H1 (cell line): ENCODE data around the gene CDC14B. TPM values are rescaled to one million over a fixed set of nuclear protein-coding genes. Genes with fewer than 3 reads are reported as not detected.

Experiments used
- BCL11A ChIP-seq, 2 experiments: IDR thresholded peaks; one replicate each; pipeline ENCODE4 v1.6.1; 2011; ENCODE audit warnings: low read depth in 2 of 2, low read length in 2 of 2, mild to moderate bottlenecking in 2 of 2
- TAF7 ChIP-seq: optimal IDR thresholded peaks from 2 replicates; pipeline ENCODE3; 2011; ENCODE audit warnings: low read depth, mild to moderate bottlenecking, inconsistent platforms, low read length, moderate library complexity, borderline replicate concordance
- polyA plus RNA-seq, 7 experiments: library from polyadenylated mRNA; depleted of rRNA in 3 of 7; stranded (reverse) in 5 of 7; unstranded in 2 of 7; fragments of >200 nt in 5 of 7; fragments of 200-250 nt in 2 of 7; gene quantifications; 1 replicate in 5 of 7; 2 replicates in 1 of 7; 4 replicates in 1 of 7; pipeline versions ENCODE4 v1.2.1 to v1.2.3, GENCODE V29; 2011 to 2013; ENCODE audit warnings: missing spikeins in 2 of 7, mixed read lengths in 2 of 7
- total RNA-seq: library from RNA; stranded (reverse); fragmentation: NEBNext Ultra II Directional; extraction: Animal tissue kit (Norgen Biotek cat#: 25700); gene quantifications from 2 replicates; pipeline ENCODE4 v1.2.1, GENCODE V29; 2021

Gene CDC14B
- total and polyA plus RNA-seq, 2 of the 8 experiments (the other 6 are each of a cell fraction or from before 2014, with no cell fraction given) = 17.2 to 44.6 TPM

- TF ChIP-seq BCL11A (IDR thresholded peaks at IDR 0.05; ENCODE audit: low read depth in 2 of 2, low read length in 2 of 2) (no peak), TAF7 (no peak)
- TF ChIP-seq, all 59 proteins: peak for 0
Observed at GRCh38 chr9:96519095-96519494, 100.5 kb downstream of the CDC14B start (continued).
